T-helper 2 cell (primary cell): Measurements from ENCODE around the gene LGR4.
"Not testable (repeated sequence)": the region's sequence is repeated elsewhere in the genome, so short reads cannot be mapped to it uniquely, and the experiment has no call there.

Source experiments
- DNase-seq, 5 experiments: peaks; one replicate each; pipeline versions ENCODE4 v3.0.0 to v3.0.0-alpha.2; 2012 to 2022
- total RNA-seq, 2 donors: gene quantifications; one replicate each; lab custom pipeline; 2026; lab: John Stamatoyannopoulos, UW

LGR4 gene, protein sequence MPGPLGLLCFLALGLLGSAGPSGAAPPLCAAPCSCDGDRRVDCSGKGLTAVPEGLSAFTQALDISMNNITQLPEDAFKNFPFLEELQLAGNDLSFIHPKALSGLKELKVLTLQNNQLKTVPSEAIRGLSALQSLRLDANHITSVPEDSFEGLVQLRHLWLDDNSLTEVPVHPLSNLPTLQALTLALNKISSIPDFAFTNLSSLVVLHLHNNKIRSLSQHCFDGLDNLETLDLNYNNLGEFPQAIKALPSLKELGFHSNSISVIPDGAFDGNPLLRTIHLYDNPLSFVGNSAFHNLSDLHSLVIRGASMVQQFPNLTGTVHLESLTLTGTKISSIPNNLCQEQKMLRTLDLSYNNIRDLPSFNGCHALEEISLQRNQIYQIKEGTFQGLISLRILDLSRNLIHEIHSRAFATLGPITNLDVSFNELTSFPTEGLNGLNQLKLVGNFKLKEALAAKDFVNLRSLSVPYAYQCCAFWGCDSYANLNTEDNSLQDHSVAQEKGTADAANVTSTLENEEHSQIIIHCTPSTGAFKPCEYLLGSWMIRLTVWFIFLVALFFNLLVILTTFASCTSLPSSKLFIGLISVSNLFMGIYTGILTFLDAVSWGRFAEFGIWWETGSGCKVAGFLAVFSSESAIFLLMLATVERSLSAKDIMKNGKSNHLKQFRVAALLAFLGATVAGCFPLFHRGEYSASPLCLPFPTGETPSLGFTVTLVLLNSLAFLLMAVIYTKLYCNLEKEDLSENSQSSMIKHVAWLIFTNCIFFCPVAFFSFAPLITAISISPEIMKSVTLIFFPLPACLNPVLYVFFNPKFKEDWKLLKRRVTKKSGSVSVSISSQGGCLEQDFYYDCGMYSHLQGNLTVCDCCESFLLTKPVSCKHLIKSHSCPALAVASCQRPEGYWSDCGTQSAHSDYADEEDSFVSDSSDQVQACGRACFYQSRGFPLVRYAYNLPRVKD
- total RNA-seq: 2.5 to 3.2 reads per million in 2 donors

DNA sequence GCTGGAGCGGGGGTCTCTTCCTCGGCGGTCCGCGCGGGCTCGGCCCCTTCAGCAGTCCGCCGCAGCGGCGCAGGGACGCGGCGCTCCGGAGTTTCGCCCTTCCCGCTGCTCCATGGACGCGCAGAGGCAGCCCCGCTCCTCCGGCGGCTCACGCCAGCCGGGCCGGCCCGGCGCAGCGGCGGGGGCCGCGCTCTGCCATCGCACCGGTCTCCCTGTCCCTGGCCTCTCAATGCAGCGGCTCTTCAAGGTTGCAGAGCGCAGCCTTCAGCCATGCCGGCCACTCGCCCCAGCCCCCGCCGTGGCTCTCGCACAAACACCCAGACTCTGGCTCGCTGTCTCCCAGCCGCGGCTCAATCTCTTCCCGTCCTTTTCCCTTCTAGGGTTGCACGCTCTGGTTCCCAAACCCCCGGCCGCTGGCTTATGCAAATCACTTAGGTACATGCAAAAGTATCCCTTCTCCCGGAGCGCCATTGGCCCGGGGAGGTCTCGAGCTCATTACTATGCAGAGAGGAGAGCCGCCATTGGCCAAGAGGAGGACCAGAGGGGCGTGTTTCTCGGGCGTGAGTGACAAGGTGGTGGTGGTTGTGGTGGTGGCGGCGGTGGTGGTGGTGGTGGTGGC, at the start of gene LGR4:
LGR4 (minus strand) TSS at position 393 of the 619 bp plus-strand sequence. CDS start 488 bp downstream, outside the sequence.
- DNase-seq: peak; percentile 37 to 77 (median 57)

DNA sequence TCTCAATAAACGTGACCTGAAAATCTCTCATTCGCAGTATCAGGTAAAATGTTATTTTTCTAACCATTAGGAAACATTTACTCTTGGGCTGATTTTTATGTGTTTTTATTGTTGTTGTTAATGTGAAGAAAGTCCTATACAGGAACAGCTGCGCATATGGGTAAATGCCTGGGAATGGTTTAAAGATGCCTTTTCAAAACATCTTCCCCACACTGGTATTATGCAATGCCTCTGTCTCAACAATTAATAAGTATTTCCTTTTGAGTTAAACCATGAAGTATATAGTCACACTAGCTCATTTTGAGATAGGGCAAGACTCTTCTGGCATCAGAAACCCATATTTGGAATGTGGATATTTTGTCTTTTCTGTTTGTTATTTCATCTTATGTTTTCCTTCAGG, 47.6 kb upstream of the LGR4 start:
- no peak for DNase-seq

DNA sequence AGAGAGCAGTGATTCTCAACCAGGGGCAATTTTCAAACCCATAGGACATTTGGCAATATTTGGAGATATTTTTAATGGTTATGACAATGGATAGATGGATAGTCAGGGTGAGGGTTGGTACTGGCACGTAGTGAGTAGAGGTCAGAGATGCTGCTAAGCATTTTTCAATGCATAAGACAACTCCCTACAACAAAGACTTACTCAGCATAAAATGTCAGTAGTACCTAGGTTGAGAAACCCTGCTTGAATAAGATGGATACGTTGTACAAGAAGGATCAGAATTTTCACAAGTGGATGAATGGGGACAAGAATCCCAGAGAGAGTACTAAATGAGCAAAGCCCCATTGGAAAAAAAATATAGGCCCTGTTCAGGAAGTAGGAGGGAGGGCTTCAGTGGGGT, 45.9 kb upstream of the LGR4 start:
- DNase-seq: no peak

DNA sequence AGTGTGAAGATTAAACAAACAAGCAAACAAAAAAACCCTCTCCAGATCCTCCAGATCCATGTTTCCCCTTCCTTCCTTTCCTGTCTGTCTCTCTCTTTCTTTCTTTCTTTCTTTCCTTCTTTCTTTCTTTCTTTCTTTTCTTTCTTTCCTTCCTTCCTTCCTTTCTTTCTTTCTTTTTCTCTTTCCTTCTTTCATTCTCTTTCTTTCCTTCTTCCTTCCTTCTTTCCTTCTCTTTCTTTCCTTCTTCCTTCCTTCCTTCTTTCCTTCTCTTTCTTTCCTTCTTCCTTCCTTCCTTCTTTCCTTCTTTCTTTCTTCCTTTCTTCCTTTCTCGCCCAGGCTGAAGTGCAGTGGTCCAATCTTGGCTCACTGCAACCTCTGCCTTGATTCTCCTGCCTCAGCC, 44.9 kb upstream of the LGR4 start:
- not testable (repeated sequence) for DNase-seq

DNA sequence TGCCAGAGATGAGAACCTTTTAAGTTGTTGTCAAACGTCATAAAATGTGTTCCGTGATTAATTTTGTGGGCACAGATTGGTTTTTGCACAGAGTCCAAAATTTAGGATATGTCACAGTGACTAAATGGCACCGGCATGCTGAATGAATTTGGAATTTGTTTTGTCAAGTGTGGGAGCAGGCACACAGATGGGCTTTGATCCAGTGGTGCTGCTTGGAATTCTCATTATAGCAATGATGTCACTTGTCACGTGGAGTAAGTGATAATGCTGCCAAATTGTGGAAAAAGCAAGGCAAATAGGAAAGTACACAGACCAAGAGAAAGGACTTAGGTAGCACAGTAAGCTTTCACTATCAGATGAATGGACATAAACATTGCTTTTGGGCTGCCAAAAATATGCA, 42.0 kb upstream of the LGR4 start:
- no peak for DNase-seq

DNA sequence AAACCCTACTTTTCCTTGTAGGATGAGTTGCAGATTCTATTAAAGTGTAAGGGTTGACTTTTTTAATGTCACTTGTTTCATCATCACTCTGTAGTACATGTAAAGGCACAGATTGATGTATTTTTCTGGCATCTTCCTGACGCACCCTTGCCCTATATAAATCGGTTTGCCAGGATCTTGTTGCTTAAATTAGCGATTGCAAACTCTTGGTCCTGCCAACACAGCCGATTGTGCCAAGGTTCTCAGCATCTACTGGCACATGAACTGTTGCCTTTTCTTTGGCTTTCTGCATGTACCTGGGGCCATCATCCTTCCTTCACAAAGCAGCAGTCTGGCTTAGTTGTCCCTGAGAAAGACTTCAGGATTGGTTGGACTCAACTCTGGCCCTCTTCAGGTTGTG, 41.5 kb upstream of the LGR4 start:
- no peak for DNase-seq

DNA sequence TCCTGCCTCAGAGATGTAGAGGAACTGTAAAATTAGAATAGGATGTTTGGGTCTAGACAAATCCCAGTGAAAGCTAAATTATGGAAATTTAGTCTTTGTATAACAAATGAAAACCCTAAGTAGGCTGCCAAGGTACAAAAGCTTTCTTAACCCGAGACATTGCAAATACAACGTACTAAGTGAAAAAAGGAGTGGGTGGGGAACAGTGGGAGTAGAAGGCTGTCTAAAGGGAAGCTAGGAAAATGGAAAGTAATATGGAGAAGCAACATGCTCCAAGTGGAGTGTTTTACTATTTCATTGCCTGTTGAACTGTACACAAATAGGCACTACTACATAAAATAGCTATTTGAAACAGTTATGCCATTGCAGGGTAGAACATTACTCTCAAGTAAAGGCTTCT, 40.8 kb upstream of the LGR4 start:
- no peak for DNase-seq

DNA sequence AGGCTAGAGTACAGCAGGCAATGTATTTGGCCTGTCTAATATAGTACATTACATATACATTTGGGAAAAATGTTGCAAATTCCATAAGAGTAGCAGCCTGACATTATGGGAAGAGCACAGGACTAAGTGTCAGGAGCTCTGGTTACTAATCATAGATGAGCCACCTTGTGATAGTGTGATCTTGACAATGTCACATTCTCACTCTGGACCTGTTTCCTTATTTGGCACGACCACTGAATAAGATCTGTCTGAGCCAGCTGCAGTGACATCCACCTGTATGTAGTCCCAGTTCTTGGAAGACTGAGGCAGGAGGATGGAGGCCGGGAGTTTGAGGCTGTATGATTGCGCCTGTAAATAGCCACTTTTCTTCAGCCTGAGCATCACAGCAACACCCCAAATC, 39.6 kb upstream of the LGR4 start:
- DNase-seq: no peak

DNA sequence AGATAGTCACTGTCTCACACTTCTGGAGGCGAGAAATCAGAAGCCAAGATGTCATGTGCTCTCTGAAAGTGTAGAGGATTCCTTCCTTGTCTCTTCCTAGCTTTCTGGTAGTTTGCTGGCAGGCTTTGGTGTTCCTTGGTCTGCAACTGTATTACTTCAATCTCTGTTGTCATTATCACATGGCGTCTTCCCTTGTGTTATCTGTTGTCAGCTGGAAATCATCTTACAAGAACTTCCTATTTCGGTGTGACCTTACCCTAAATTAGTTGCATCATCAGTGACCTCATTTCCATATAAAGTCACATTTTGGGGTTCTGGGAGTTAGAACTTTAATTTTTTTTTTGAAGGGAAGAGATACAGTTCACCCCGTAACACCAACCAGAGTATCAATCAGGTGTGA, 37.3 kb upstream of the LGR4 start:
- DNase-seq: no peak

DNA sequence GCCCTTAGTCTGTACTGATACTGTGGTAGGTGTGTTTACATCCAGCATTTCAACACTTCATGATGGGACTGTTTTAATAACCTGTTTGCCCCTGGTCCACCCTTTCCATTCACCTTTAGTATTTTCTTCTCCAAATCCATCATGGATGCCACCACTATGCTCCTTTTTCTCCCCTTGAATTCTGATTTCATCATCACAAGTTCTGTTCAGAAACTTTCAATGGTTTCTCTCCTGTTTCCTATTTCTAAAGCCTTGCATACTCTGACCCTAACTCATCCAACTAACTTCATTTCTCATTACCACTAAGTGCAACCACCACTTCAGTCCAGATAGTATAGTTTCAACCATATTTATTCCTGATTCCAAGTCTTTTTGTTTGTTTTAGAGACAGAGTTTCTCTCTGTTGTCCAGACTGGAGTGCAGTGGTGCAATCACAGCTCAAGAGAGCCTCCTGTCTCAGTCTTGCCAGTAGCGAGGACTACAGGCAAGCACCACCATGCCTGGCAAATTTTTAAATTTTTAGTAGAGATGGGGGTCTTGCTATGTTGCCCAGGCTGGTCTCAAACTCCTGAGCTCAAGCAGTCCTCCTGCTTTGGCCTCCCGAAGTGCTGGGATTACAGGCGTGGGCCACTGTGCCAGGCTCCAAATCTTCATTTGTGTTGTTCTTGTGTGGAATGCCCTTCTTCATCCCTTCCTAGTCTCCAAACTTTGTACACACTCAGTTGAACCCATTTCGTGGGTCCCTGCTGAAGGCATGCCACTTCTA, 35.1 kb upstream of the LGR4 start:
- no peak for DNase-seq

DNA sequence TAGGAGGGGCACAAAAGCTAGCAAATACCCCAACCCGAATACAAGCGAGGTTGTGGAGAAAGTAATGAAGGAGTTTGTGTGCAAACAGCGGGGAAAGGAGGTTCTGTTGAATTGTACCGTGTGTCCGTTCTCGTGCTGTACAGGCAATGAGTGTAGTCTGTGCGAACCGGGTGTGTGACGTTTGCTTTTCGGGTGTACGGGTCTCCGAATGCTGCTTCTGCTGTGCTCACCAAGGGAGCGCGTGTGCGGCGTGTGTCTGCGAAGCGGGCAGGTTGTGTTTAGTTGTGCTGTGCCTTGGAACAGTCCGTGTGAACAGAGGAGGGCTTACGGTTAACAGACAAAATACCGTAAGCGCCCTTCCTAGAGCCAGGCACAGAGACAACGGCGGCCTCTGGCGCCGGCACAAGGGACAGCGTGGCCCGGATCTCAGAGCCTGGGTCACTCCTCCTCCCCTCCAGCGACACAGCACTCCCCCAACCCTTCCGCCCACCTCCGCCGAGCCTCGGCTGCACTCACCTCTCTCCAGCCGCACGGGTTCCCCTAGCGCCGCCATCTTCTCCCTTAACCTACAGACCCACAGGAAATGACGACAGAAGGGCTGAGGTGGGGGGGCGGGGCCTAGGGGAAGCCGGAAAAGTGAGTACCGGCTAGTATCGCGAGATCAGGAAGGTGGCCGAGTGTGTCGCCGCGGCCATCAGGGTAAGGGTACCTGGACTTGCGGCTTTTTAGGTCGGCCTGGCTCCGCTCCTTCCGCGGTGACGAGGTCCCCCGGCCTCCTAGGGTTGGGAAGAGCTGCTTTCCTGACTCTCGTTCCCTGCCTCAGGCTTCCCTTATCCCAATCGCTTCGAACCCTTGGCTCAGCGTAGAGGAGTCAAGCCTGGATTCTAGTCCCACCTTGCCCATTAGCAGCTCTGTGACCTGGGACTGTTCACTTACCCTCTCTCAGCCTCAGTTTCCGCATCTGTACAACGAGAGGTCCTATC, 33.9 kb upstream of the LGR4 start, which contains the start of gene LIN7C:
LIN7C (minus strand) TSS at position 570 of the 983 bp plus-strand sequence; CDS start at position 553, 17 bp downstream.
- DNase-seq: peak; percentile 87 to 96 (median 94)

DNA sequence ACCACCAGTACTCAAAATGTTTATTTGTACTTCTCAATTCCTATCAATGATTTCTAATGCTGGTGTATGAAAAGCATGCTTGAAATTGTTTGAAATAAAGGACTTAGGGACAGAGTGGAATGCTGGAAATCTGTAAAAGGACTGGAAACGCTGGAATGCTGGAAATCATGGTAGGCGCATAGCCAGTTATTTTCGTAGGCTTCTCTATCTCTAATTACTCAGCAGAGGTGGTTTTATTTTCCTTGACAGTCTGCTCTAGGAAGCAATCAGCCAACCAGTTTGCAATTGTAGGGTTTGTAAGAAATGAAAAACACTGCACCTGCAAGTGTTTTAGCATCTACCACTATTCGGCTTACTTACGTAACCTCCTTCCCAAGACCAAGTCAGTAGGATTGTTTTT, 33.2 kb upstream of the LGR4 start:
- no peak for DNase-seq

DNA sequence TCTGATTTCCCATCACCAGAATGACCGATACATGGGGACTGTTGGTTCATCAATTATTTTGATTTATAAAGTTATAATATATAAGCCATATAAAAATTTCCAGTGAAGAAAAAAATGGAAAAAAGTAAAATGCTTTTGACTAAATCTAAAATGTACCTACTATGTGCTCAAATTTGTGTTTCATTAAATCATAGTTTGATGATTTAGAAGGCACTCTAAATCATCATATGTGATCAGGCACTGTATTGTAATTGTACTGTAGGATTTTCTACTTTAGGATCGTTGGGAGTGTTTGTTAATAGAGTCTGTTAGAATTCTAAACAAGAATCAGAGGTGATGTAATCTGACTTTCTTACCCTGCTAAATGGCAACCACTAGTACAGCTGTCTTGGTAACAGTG, 31.6 kb upstream of the LGR4 start:
- DNase-seq: no peak

DNA sequence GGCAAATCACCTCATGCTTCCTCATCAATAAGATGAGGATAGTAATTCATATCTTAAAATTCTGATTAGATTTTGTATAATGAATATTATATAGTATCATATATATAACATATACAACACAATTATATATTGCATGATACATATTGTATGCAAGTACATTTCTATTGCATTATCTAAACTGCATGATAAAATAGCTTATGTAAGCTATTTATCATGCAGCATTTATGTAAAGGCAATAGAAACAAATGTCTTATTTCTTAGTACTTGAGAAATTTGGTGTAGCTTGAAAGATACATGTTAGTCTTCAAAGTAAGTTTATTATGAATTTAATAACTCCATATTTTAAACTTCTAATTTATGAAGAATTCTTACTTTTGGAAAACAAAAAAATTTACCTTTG, 28.5 kb upstream of the LGR4 start:
- DNase-seq: no peak

DNA sequence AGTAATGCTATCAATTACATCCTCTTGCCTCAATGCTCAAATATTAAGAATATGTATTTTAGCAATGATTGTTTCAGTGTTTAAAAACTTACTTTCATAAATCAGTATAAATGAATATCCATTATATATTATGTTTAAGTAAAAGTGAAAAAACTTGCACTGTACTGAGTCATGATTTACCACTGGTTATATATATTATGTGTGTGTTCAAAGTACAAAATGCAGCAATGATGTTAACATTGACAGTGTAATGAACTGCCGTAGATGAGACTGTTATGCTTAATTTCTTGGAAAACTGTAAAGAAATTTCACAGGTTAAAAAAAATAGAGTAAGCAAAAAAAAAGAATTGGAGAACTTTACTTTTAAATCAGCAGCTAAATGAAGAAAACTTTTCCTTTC, 25.3 kb upstream of the LGR4 start:
- DNase-seq: no peak

DNA sequence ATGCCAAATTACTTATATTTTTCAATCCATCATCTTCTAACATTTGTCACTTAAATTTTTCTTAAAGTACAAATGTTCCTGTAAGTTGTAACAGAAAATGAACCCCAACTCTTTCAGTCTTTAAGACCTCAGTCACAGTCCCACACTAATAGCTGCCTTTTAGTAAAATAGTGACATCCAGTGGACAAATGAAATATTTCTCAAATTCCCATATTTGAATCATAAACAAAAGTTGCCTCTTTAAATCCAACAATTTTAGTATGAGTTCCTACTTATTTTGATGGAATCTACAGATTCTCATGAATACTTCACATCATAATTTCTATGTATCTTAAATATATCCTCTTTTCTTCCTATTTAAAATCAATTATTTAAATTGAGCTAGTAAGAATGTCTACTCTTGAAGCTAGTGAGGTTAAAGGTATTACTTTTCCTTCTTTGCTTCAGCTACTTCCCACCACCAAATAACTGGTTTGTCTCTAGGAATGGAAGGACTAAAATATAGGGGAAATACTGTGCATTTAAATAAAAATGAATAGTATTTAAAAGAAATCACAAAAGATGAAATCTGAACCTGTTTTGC, 24.8 kb upstream of the LGR4 start:
- DNase-seq: peak in 1 of 5 experiments; percentile 23

DNA sequence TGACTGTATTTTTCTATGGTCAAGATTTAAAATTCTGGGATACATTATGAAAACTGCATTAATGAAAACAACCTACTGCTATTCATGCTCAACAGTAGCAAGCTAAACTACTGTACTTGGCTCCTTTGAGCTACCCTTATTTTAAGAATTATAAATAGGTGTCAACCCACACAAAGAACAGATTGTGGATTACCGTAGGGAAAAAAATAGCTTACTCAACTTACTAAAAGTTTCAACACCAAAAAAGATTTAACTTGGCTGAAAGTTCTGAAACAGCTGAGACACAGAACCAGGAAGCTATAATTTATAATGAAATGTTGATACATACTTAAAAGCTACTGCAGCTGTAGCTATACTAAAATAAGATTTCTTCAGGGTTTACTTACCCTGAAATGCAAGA, 23.9 kb upstream of the LGR4 start:
- DNase-seq: no peak

DNA sequence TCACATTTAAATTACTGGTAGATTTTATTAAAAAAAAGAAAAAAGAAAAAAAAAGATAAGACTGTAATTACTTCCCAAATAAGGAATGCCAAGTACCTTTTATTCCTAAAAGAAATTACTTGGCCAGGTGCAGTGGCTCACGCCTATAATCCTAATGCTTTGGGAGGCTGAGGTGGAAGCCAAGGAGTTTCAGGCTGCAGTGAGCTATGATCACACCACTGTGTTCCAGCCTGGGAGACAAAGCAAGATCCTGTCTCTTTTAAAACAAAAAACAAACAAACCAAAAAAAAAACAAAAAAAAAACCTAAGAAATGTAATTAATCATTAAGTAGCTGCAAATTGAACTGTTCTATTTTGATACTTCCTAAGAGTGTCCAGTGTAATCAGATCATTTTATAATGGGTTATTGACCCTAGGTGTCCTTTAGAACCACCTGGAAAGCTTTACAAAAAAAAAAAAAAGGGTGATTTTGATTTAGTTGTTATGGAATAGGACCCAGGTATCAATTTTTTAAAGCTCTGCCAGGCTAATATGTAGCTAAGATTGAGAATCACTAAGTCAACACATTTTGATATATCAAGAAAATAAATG, 23.2 kb upstream of the LGR4 start:
- no peak for DNase-seq

DNA sequence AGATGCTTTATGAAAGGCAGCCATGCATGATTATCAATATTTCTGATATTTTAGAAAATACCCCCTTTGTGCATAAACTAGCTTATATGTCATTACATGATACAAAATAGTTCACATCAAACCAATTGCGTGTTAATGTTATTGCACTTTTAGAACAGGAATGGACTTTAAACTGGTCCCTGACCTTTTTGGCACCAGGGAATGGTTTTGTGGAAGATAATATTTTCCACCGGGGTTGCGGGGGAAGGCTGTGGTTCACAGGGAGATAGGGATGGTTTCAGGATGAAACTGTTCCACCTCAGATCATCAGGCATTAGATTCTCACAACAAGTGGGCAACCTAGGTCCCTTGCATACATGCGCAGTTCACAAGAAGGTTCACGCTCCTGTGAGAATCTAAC, 16.5 kb upstream of the LGR4 start:
- no peak for DNase-seq

DNA sequence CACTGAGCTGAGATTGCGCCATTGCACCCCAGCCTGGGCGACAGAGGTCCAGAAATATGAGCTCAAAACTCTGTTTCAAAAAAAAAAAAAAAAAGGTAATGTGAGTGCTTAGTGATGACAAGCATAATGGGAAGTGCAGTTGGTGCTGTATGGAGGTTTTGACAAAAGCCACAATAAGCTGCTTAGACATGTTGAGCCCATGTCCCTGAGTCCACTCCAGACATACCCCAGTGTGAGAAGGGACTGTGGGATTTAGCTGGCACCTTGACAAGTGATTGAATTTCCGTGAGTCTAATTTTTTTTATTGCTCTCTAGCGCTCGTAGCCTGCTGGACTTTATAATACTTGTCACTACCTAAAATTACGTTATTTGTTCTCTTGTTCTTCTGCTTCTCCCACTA, 15.1 kb upstream of the LGR4 start:
- DNase-seq: no peak
